HL-60 (cell line): ENCODE results near the gene ITIH3.

ENCODE experiments used
- DNase-seq, 2 experiments: peaks; one replicate each; pipeline ENCODE4 v3.0.0-alpha.2; 2010 to 2020; ENCODE audit warnings: low read depth in 1 of 2, low spot score in 1 of 2
- H3K27ac ChIP-seq: fragments of 250-450 bp; sonication (Bioruptor Pico); replicated peaks from 2 replicates; pipeline ENCODE4 v1.5.1; 2020; ENCODE audit warnings: mild to moderate bottlenecking, moderate library complexity
- H3K27me3 ChIP-seq: fragments of 250-450 bp; sonication (Bioruptor Pico); 2 replicates; pipeline ENCODE4 v1.5.1; 2021; ENCODE audit warnings: mild to moderate bottlenecking, moderate library complexity; ENCODE audit not compliant: insufficient read depth, poor library complexity, severe bottlenecking
- H3K4me3 ChIP-seq: replicated peaks from 2 replicates; pipeline ENCODE4 v1.5.1; 2011; ENCODE audit warnings: mild to moderate bottlenecking, control low read depth, low read length; ENCODE audit not compliant: insufficient read depth
- GABPA ChIP-seq: IDR thresholded peaks from 2 replicates; pipeline ENCODE4 v1.6.1; 2012; ENCODE audit warnings: low read depth
- POLR2AphosphoS5 ChIP-seq: IDR thresholded peaks from 2 replicates; pipeline ENCODE4 v1.6.1; 2012; ENCODE audit warnings: low read depth
- SPI1 ChIP-seq: IDR thresholded peaks from 2 replicates; pipeline ENCODE4 v1.6.1; 2012; ENCODE audit warnings: low read depth, mild to moderate bottlenecking, borderline replicate concordance
- TF ChIP-seq, protein P1 (sequence below): IDR thresholded peaks from 2 replicates; pipeline ENCODE4 v1.6.1; 2012; ENCODE audit warnings: low read depth; ENCODE audit not compliant: insufficient replicate concordance
- TF ChIP-seq, protein P2 (sequence below): IDR thresholded peaks from one replicate; pipeline ENCODE4 v1.5.1; 2011; ENCODE audit warnings: low read length, control low read depth, inconsistent platforms; ENCODE audit not compliant: insufficient read depth

Gene ITIH3

DNA sequence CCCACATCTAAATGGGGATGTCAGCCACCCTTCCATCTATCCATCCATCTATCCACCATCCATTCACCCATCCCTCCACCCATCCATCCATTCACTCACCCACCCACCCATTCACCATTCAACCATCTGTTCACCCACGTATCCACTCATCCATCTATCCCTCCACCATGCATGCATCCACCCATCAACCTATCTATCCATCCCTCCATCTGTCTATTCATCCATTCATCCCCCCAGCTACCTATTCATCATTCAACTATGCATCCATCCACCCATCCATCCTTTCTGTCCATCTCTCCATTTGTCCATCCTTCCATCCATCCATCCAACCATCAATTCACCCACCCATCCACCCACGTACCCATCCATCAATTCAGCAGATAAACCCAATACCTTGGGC, 14.6 kb downstream of the ITIH3 start:
- TF ChIP-seq POLR2AphosphoS5 = no peak
- TF ChIP-seq SPI1 = no peak
- TF ChIP-seq GABPA = no peak
- TF ChIP-seq, protein P1, sequence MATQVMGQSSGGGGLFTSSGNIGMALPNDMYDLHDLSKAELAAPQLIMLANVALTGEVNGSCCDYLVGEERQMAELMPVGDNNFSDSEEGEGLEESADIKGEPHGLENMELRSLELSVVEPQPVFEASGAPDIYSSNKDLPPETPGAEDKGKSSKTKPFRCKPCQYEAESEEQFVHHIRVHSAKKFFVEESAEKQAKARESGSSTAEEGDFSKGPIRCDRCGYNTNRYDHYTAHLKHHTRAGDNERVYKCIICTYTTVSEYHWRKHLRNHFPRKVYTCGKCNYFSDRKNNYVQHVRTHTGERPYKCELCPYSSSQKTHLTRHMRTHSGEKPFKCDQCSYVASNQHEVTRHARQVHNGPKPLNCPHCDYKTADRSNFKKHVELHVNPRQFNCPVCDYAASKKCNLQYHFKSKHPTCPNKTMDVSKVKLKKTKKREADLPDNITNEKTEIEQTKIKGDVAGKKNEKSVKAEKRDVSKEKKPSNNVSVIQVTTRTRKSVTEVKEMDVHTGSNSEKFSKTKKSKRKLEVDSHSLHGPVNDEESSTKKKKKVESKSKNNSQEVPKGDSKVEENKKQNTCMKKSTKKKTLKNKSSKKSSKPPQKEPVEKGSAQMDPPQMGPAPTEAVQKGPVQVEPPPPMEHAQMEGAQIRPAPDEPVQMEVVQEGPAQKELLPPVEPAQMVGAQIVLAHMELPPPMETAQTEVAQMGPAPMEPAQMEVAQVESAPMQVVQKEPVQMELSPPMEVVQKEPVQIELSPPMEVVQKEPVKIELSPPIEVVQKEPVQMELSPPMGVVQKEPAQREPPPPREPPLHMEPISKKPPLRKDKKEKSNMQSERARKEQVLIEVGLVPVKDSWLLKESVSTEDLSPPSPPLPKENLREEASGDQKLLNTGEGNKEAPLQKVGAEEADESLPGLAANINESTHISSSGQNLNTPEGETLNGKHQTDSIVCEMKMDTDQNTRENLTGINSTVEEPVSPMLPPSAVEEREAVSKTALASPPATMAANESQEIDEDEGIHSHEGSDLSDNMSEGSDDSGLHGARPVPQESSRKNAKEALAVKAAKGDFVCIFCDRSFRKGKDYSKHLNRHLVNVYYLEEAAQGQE = no peak
- TF ChIP-seq, protein P2, sequence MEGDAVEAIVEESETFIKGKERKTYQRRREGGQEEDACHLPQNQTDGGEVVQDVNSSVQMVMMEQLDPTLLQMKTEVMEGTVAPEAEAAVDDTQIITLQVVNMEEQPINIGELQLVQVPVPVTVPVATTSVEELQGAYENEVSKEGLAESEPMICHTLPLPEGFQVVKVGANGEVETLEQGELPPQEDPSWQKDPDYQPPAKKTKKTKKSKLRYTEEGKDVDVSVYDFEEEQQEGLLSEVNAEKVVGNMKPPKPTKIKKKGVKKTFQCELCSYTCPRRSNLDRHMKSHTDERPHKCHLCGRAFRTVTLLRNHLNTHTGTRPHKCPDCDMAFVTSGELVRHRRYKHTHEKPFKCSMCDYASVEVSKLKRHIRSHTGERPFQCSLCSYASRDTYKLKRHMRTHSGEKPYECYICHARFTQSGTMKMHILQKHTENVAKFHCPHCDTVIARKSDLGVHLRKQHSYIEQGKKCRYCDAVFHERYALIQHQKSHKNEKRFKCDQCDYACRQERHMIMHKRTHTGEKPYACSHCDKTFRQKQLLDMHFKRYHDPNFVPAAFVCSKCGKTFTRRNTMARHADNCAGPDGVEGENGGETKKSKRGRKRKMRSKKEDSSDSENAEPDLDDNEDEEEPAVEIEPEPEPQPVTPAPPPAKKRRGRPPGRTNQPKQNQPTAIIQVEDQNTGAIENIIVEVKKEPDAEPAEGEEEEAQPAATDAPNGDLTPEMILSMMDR = no peak
- no peak overlapping the region for H3K27ac ChIP-seq
- no peak for DNase-seq

DNA sequence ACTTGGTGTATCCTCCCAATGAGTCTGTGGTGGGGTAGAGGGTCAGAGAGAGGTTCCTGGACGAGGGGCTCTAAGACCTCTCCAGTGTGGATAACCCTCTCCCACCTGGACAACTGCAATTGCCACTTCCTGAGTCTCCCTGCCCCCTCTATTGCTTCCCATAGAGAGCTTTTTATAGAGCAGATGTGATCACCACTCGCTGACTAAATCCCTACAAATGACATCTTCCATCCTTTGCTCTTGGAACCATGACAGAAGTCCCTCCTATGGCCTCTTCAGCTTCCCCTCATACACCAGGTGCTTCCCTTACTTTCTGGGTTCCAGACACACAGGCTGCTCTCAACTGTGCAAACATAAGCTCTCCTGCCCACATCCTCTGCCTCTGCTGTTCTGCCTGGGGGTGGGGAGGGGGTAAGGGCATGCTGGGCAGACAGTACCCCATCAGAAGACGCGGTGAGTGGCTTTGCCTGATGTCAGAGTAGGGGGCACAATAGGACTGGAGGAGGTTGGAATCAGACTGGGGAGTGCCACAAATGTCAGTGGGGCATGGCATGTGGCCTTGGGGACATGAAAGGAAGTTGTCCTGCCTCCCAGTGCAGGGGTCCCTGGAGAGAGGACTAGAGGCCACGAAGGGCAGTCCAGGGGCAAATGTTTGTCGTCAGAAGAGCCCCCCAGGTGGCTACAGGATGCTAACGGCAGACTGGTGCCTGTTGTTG, 15.2 kb downstream of the ITIH3 start:
- no peak for TF ChIP-seq SPI1
- TF ChIP-seq, protein P1 = no peak
- TF ChIP-seq POLR2AphosphoS5 = no peak
- TF ChIP-seq, protein P2 = no peak
- no peak for TF ChIP-seq GABPA
- no peak overlapping the region for H3K27ac ChIP-seq
- H3K4me3 ChIP-seq = no peak overlapping the region
- H3K27me3 ChIP-seq = no peaks in the 10 kb centered on the region
- DNase-seq = no peak

More for the DNA sequence above, 14.6 kb downstream of the ITIH3 start:
- H3K4me3 ChIP-seq = no peak overlapping the region
- H3K27me3 ChIP-seq = no peaks in the 10 kb centered on the region

DNA sequence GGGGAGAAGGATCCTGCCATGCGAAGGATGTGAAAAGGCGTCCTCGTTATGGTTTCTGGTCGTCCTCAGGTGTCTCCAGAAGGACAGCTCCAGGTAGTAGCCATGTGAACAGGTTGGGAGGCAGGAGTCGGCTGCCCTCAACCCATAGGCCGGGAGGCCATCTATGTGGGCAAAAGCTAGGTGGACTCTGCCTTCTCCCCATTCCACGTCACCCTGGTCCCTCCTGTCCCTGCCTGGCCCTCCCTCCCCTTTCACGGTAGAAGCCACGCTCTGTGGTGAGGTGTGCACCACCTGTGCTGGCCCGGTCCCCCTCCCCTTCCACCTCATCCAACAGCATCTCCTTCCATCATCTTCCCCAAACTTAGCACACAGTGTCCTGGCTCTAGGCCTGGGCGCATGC, 16.3 kb downstream of the ITIH3 start:
- Histone ChIP-seq H3K4me3 (no peak overlapping the region), H3K27ac (no peak overlapping the region), H3K27me3 (no peaks in the 10 kb centered on the region)
- no peak for DNase-seq
- TF ChIP-seq, protein P2 = no peak

DNA sequence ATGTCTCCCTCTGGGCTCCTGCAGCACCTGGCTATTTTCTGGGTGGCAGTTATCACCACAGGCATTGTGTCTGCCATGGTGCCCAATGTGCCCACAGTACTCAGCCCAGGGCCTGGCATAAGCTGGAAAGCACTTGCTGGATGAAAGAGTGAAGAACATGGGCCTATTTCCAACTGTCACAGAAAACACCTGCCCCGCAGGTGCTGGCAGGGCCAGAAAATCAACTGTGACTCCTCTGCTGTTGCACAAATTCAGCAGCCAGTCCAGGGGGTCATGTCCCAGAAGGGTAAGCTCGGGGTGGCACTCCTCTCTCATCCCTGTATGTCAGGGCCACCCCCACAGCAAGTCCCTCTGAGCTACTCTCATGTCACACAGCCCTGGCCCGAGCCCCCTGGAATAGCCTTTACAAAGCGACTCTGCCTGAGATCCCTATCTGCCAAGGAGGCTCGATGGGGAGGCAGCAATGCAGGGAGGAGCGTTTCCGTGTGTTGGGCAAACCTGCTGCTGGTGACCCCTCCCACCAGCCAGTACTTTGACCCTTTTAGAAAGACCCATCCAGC, 16.9 kb downstream of the ITIH3 start:
- no peak overlapping the region for H3K27ac ChIP-seq
- TF ChIP-seq SPI1 (no peak), POLR2AphosphoS5 (no peak), GABPA (no peak)
- TF ChIP-seq, protein P1 = no peak
- TF ChIP-seq, protein P2 = no peak
- H3K27me3 ChIP-seq = no peaks in the 10 kb centered on the region
- DNase-seq = no peak
- H3K4me3 ChIP-seq = no peak overlapping the region
